Activated T-helper 1 cell treated with Interleukin-2 at 50 U/mL for 16 hours (primary cell): ENCODE results near the gene TGFBR3L.
"Not testable (repeated sequence)": the region's sequence is repeated elsewhere in the genome, so short reads cannot be mapped to it uniquely, and the experiment has no call there.

ENCODE experiments used
- DNase-seq: peaks from one replicate; pipeline ENCODE4 v3.0.0-alpha.2; 2020; ENCODE audit warnings: low read depth

The TGFBR3L gene

DNA sequence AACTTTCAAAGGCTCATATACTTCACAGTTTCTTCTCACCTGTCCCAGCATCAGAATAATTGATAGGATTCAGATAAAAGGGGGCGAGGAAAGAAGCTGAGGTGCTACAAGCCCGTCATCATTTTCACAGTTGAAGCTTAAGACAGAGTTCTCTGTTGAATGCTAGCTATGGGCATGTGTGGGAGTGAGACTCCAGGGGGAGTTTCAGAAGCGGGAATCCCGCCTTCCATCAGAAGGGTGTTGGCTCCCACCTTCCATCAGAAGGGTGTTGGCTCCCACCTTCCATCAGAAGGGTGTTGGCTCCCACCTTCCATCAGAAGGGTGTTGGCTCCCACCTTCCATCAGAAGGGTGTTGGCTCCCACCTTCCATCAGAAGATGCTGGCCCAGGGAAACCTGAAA is 46.5 kb downstream of the TGFBR3L start:
- DNase-seq, result not testable (repeated sequence)

DNA sequence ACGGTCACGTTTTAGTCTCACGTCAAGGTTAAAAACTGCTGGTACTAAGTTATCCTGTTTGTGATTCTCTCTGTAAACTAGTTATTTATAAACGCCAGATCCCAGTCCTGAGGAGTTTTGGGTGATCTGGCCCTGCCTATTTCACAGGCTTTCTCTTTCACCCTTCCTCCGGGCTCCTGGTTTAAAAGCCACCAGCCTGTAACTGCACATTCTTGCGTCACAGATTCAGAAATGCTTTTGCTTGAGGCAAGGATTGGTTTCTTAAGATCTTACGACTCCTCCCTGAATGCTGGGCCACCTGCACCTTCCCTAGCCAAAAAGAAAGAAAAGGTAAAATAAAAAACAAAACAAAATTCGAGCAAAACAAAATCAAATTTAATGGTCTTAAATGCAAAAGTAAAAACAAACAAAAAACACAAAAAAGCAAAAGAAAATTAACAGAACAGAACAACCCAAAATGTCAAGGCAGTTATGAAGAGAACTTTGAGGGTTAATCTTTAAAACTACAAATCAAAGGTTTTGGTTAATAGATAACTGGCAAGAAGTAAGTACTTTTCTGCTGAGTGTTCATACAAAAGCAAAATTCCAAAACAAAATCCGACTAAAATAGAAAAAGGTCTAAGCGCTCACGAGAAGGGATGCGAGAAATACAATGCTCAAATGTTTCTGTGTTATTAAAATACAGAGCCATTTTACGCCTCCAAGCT is 47.4 kb downstream of the TGFBR3L start:
- DNase-seq, result no peak

DNA sequence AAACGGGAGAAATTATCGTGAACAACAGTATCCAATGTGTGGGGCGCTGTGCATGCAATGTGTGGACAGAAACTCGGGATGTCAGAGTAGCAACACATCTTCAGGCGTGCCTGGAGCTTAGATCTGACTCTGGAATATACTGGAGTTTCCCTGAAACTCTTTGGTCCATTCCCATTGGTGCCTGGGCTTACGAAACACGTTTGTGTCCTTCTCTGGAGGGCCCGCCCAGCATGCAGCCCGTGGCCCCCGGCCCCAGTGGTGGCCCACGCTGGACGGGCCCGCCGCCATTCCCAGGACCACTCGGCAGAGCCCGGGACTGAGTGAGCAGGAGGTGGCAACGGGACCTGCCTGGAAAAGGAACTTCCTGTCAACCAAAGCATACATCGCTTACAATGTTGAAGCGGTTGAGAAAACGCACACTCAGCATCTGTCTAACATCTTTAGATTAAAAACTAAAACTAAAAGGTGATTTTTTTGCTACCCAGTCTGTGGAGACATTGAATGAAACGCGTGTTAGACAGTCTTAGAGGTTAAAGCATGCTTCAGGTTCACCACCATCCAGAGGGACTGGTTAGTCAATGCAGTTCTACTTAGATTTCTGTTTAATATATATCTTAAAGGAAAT is 48.1 kb downstream of the TGFBR3L start:
- no peak for DNase-seq

DNA sequence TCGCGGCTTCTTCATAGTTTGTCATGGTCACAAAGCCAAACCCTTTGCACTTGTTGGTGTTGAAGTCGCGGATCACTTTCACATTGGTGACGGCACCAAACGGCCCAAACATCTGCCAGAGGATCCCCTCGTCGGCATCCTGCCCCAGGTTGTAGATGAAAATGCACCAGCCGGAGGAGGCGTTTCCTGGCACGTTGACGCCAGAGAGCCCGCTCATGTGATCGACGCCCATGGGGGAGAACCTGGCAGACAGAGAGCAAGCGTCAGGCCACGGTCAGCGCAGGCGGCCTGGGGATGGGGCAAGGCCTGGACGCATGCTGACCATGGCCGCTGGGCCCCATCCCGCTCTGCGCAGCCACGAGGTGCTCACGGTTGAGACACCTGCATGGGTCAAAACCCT is 48.9 kb downstream of the TGFBR3L start:
- DNase-seq, result no peak

DNA sequence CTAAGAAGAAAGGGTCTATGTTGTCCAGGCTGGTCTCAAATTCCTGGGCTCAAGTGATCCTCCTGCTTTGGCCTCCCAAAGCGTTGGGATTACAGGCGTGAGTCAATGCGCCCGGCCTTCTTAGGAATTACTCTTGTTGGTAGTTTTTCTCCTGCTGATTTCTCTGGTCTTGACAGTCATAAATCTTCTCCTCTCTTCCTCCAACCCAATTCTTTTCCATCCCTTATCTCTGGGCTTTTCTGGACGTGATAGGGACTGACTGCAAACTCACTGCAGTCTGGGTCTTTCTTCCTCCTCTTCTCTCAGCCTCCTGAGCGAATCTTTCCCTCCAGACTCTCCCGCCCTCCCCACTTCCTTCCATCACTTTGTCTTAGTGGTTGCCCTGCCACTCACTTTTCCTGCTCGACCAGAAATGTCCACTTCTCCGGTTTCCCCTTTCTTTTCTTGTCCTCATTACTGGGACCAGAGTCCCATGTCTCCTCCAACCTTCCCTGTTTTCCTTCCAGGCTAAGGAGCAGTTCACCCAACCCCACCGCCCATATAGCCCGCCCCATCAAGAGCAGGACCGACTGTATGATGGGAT is 50.7 kb downstream of the TGFBR3L start:
- DNase-seq, result no peak

DNA sequence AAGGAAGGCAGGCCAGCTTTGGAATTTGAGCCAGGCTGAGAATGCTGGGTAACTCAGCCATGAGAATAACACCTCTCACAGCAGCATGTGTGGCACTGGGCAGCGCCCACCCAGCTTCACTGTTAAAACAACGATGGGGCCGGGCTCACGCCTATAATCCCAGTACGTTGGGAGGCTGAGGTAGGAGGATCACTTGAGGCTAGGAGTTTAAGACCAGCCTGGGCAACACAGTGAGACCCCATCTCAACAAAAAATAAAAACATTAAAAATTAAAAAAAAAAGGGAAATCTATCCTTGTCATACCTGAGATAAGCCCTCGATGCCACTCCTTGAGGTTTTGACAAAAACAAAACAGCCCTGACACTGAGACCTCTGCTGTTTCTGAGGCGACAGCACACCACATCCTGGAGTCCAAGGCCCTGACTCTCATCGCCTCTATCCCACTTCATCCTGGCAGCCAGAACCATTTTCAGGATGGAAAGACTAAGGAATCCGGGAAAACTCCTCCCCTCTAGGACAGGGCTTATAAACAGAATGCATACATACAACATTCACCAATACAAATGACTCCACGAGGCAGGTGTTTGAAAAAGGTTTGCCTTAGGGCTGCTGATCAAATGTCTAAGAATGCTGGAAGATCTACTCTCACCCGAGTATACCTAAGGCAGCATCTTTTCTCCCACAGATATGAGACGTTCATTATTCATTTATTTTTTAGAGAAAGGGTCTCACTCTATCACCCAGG is 51.5 kb downstream of the TGFBR3L start:
- DNase-seq, result no peak

DNA sequence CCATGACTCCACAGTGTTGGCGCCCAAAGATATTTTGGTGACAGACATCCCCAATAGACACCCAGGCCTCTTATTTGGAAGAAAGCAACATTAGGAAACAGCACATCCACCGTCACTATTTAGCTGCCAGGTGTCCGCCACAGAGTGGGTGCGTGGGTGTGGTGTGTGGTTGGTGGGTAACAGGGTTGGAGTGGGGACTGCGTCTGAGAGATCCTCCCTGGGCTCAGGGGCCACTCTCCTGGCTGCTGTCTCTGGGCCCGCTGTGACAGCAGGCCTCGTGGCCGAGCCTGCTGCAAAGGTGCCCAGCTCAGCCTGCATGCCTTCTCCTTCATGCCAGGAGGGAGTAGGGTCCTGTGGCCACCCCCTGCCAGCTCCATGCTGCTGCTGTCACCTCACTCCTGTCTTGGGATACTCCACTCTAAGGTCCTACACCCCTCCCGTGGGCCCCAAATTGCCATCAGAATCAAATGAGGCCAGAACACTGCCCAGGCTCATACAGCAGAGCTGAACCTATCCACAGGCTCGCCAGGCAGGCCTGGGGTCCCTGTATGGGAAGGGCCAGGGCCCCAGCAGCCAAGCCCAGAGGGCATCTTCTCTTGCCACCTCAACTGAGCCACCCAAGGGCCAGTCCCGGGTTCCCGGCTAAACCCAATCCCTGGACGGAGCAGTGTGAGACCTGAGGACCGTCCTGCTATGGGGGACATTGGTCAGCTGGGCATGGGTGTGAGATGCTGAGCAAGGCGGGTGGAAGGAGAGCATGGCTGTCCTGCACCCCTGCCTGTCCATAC is 53.6 kb downstream of the TGFBR3L start:
- no peak for DNase-seq
